C4-2B (cell line): Measurements from ENCODE around the gene CALHM3.

Experiments
- CTCF ChIP-seq: fragments of 450-650 bp; conservative IDR thresholded peaks from 2 replicates; pipeline ENCODE4 v1.5.1; 2017; ENCODE audit warnings: mild to moderate bottlenecking
- ZFX ChIP-seq: fragments of 450-650 bp; IDR thresholded peaks from 2 replicates; pipeline ENCODE4 v1.6.1; 2017

DNA sequence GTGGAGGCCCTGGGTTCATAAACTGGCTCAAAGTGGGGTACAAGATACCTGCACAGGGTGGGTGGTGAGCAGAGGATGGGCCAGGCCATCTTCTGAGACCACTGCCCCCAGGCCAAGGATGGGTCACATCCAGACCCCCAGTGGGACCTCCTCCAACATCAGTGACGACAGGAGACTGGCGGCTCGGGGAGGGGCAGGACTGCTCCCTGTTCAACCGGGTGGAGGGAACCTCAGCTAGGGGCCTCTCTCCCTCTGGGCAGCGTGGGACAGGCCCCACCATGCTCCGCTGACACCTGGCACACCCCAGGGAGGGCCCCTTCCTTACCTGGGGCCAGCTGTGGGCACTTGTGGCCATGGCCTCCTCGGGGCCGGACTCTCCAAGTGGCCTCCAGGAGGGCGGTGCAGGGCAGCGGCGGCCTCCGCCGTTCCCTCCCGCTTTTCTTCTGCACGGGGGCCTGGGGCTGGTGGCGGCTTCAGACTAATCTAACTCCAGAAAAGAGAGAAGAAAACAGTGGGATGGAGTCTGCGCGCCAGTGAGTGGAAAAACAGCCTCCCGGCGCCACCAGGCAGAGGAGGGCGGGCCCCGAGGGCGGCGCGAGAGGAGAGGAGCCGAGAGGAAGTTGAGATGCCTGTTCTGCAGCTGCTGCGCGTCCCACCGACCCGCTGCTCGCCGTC, 27.1 kb downstream of the CALHM3 start, which contains the start of gene CALHM2:
- TF ChIP-seq CTCF (no peak), ZFX (no peak)
